ENCODE measurements around the gene ACBD4. TPM values are rescaled to one million over a fixed set of nuclear protein-coding genes. Genes with fewer than 3 reads are reported as not detected.

The ACBD4 gene
- total RNA-seq, 1 donor from 2014 or later, result 5.5 TPM

GRCh38 chr17:45172541-45173286 is 37.2 kb downstream of the ACBD4 start:
- DNase-seq (ENCODE audit: low read depth, low spot score), result peak; percentile 35
- Mint-ChIP-seq H3K4me3 (no peak overlapping the region), H3K27ac (ENCODE audit: unreplicated experiment) (peak overlapping the region; percentile 94), H3K27me3 (ENCODE audit: low read depth) (no peaks in the 10 kb centered on the region), H3K36me3 (ENCODE audit: low read depth) (no peaks in the 10 kb centered on the region), H3K9me3 (no peaks in the 10 kb centered on the region), H3K4me1 (peaks cover 38% of the 10 kb centered on the region)
- TF ChIP-seq, protein P1, sequence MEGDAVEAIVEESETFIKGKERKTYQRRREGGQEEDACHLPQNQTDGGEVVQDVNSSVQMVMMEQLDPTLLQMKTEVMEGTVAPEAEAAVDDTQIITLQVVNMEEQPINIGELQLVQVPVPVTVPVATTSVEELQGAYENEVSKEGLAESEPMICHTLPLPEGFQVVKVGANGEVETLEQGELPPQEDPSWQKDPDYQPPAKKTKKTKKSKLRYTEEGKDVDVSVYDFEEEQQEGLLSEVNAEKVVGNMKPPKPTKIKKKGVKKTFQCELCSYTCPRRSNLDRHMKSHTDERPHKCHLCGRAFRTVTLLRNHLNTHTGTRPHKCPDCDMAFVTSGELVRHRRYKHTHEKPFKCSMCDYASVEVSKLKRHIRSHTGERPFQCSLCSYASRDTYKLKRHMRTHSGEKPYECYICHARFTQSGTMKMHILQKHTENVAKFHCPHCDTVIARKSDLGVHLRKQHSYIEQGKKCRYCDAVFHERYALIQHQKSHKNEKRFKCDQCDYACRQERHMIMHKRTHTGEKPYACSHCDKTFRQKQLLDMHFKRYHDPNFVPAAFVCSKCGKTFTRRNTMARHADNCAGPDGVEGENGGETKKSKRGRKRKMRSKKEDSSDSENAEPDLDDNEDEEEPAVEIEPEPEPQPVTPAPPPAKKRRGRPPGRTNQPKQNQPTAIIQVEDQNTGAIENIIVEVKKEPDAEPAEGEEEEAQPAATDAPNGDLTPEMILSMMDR (conservative IDR thresholded peaks at IDR 0.05), result no peak

- Mint-ChIP-seq H3K4me1 (peaks cover 38% of the 10 kb centered on the region), H3K4me3 (no peak overlapping the region), H3K9me3 (no peaks in the 10 kb centered on the region), H3K36me3 (ENCODE audit: low read depth) (no peaks in the 10 kb centered on the region), H3K27ac (ENCODE audit: unreplicated experiment) (peak overlapping the region; percentile 95), H3K27me3 (ENCODE audit: low read depth) (no peaks in the 10 kb centered on the region)
- DNase-seq (ENCODE audit: low read depth, low spot score), result no peak
- TF ChIP-seq, protein P1 (conservative IDR thresholded peaks at IDR 0.05), result no peak
Measured at GRCh38 chr17:45175759-45176115, 40.2 kb downstream of the ACBD4 start.

DNA sequence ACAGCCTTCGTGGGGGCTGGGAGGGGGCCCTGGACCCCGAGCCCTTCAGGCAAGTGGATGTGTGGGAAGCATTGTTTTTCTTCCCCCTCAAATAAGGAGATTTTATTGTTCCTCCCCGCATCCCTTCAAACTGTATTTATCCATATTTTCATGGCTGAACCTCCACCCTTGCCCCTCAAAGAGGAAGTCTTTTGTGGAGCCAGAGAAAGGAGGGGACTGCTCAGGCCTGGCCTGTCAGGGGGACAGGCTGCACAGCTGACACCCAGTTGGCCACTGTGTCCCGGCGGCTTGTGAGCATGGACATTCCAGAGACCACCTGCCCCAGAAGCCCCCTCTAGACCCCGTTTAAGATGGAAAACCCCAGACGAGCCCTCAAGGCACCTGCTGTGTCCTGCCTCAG is 42.1 kb downstream of the ACBD4 start:
- peaks cover 22% of the 10 kb centered on the region for H3K4me1 Mint-ChIP-seq
- no peaks in the 10 kb centered on the region for H3K36me3 Mint-ChIP-seq (ENCODE audit: low read depth)
- H3K9me3 Mint-ChIP-seq, result no peaks in the 10 kb centered on the region
- DNase-seq (ENCODE audit: low read depth, low spot score), result no peak
- H3K27me3 Mint-ChIP-seq (ENCODE audit: low read depth), result no peaks in the 10 kb centered on the region
- TF ChIP-seq, protein P1 (conservative IDR thresholded peaks at IDR 0.05), result no peak
- no peak overlapping the region for H3K4me3 Mint-ChIP-seq
- H3K27ac Mint-ChIP-seq (ENCODE audit: unreplicated experiment), result peak overlapping the region; percentile 35

- Mint-ChIP-seq H3K27me3 (ENCODE audit: low read depth) (no peaks in the 10 kb centered on the region), H3K4me3 (no peak overlapping the region), H3K27ac (ENCODE audit: unreplicated experiment) (peak overlapping the region; percentile 22), H3K36me3 (ENCODE audit: low read depth) (no peaks in the 10 kb centered on the region), H3K4me1 (no peaks in the 10 kb centered on the region), H3K9me3 (no peaks in the 10 kb centered on the region)
- no peak for DNase-seq (ENCODE audit: low read depth, low spot score)
- TF ChIP-seq, protein P1 (conservative IDR thresholded peaks at IDR 0.05), result no peak
Measured at GRCh38 chr17:45184144-45184543, 48.7 kb downstream of the ACBD4 start.

GRCh38 chr17:45186801-45187354 is 51.4 kb downstream of the ACBD4 start:
- Mint-ChIP-seq H3K4me1 (no peaks in the 10 kb centered on the region), H3K27ac (ENCODE audit: unreplicated experiment) (no peak overlapping the region), H3K4me3 (no peak overlapping the region), H3K9me3 (no peaks in the 10 kb centered on the region), H3K27me3 (ENCODE audit: low read depth) (no peaks in the 10 kb centered on the region), H3K36me3 (ENCODE audit: low read depth) (no peaks in the 10 kb centered on the region)
- DNase-seq (ENCODE audit: low read depth, low spot score), result no peak
- TF ChIP-seq, protein P1 (conservative IDR thresholded peaks at IDR 0.05), result no peak

All from neural crest cell (in vitro differentiated cells).